Liver (tissue), 9 donors: ENCODE data around the gene BEST3. TPM values are rescaled to one million over a fixed set of nuclear protein-coding genes. Genes with fewer than 3 reads are reported as not detected.
A peak's percentile ranks its signal among the peaks of the same experiment; 100 is the strongest.

Source experiments
- DNase-seq: peaks from one replicate; pipeline ENCODE4 v3.0.0-alpha.2; 2017; ENCODE audit warnings: low spot score
- H3K27ac ChIP-seq, 2 donors: one replicate each; pipeline ENCODE4 v1.7.0; 2013; ENCODE audit warnings: inconsistent platforms in 2 of 2, low read length in 2 of 2, control low read depth in 1 of 2, low read depth in 1 of 2, mild to moderate bottlenecking in 1 of 2
- H3K27me3 ChIP-seq, 4 donors: one replicate each; pipeline versions ENCODE4 v1.6.1 to v1.7.0; 2013; ENCODE audit warnings: low read length in 3 of 4, inconsistent platforms in 1 of 4, mild to moderate bottlenecking in 1 of 4, moderate library complexity in 1 of 4; ENCODE audit not compliant: control insufficient read depth in 4 of 4, insufficient read depth in 4 of 4
- H3K36me3 ChIP-seq, 4 donors: one replicate each; pipeline versions ENCODE4 v1.6.1 to v1.7.0; 2013; ENCODE audit warnings: low read length in 3 of 4, mild to moderate bottlenecking in 3 of 4, low read depth in 1 of 4, moderate library complexity in 1 of 4; ENCODE audit not compliant: control insufficient read depth in 4 of 4, insufficient read depth in 3 of 4
- H3K4me1 ChIP-seq, 4 donors: one replicate each; pipeline versions ENCODE4 v1.6.1 to v1.7.0; 2013; ENCODE audit warnings: low read length in 3 of 4, mild to moderate bottlenecking in 3 of 4, moderate library complexity in 1 of 4; ENCODE audit not compliant: control insufficient read depth in 4 of 4, insufficient read depth in 4 of 4
- H3K4me3 ChIP-seq, 3 donors: one replicate each; pipeline versions ENCODE4 v1.6.1 to v1.7.0; 2013; ENCODE audit warnings: low read length in 3 of 3, control low read depth in 1 of 3, low read depth in 1 of 3, mild to moderate bottlenecking in 1 of 3
- H3K9ac ChIP-seq, 2 donors: one replicate each; pipeline ENCODE4 v1.7.0; 2013; ENCODE audit warnings: low read length in 2 of 2, mild to moderate bottlenecking in 2 of 2, moderate library complexity in 2 of 2, control low read depth in 1 of 2, low read depth in 1 of 2
- H3K9me3 ChIP-seq, 4 donors: one replicate each; pipeline versions ENCODE4 v1.6.1 to v1.7.0; 2013; ENCODE audit warnings: low read length in 3 of 4; ENCODE audit not compliant: control insufficient read depth in 4 of 4
- ATF3 ChIP-seq: IDR thresholded peaks from 2 replicates; pipeline ENCODE4 v1.6.1; 2016; ENCODE audit warnings: antibody characterized with exemption
- CTCF ChIP-seq: fragments of 150-350 bp; IDR thresholded peaks from 2 replicates; pipeline ENCODE4 v1.5.1; 2017; ENCODE audit warnings: improper control_type of control experiment, low read depth, low read length; ENCODE audit not compliant: missing input control
- EGR1 ChIP-seq, 2 donors: IDR thresholded peaks; 2 replicates each; pipeline ENCODE4 v1.6.1; 2016 to 2018; ENCODE audit warnings: antibody characterized with exemption in 2 of 2, low read depth in 2 of 2
- GABPA ChIP-seq, 2 donors: IDR thresholded peaks in 1 of 2; conservative IDR thresholded peaks in 1 of 2; 2 replicates each; pipeline ENCODE4 v1.6.1; 2016; ENCODE audit warnings: antibody characterized with exemption in 2 of 2, mild to moderate bottlenecking in 1 of 2, moderate library complexity in 1 of 2
- JUND ChIP-seq, 2 donors: IDR thresholded peaks; 2 replicates each; pipeline ENCODE4 v1.6.1; 2016; ENCODE audit warnings: antibody characterized with exemption in 2 of 2
- MAX ChIP-seq: IDR thresholded peaks from 2 replicates; pipeline ENCODE4 v1.6.1; 2016; ENCODE audit warnings: antibody characterized with exemption
- NR2F2 ChIP-seq: IDR thresholded peaks from 2 replicates; pipeline ENCODE4 v1.6.1; 2016; ENCODE audit warnings: antibody characterized with exemption
- RAD21 ChIP-seq, 2 donors: IDR thresholded peaks; 2 replicates each; pipeline ENCODE4 v1.6.1; 2016; ENCODE audit warnings: antibody characterized with exemption in 2 of 2, mild to moderate bottlenecking in 2 of 2
- REST ChIP-seq: IDR thresholded peaks from 2 replicates; pipeline ENCODE4 v1.6.1; 2016; ENCODE audit warnings: antibody characterized with exemption, mild to moderate bottlenecking
- RXRA ChIP-seq, 2 donors: IDR thresholded peaks; 2 replicates each; pipeline ENCODE4 v1.6.1; 2017 to 2018; ENCODE audit warnings: antibody characterized with exemption in 2 of 2, mild to moderate bottlenecking in 1 of 2
- YY1 ChIP-seq: IDR thresholded peaks from 2 replicates; pipeline ENCODE4 v1.6.1; 2016; ENCODE audit warnings: antibody characterized with exemption, mild to moderate bottlenecking
- ZBTB33 ChIP-seq: IDR thresholded peaks from 2 replicates; pipeline ENCODE4 v1.6.1; 2016; ENCODE audit warnings: antibody characterized with exemption
- WGBS: extraction: QIAGEN DNeasy Blood & Tissue Kit; methylation state at CpG from one replicate; pipeline ENCODE4 v1.1.7; 2013; 5-methylcytosine and 5-hydroxymethylcytosine counted together
- polyA plus RNA-seq, 2 donors: library from polyadenylated mRNA; stranded (reverse) in 1 of 2; unstranded in 1 of 2; fragments of 200-250 nt in 1 of 2; fragments of >200 nt in 1 of 2; fragmentation: Nextera tagmentation in 1 of 2; extraction: Ambion mirVana in 1 of 2; gene quantifications; one replicate each; pipeline versions ENCODE4 v1.2.1 to v1.2.3, GENCODE V29; 2013 to 2015
- total RNA-seq, 2 donors: library from RNA; depleted of rRNA; stranded (reverse); fragments of >200 nt; gene quantifications; one replicate each; pipeline ENCODE4 v1.2.3, GENCODE V29; 2014
- donor health status: healthy.
- donor health status: healthy.
- donor health status: healthy.
- donor health status: healthy.
- donor health status: healthy.

The BEST3 gene
- total and polyA plus RNA-seq, 4 donors, result 0.89 TPM; not detected in 3

- H3K27me3 ChIP-seq, result no peaks in the 10 kb centered on the region
Measured at GRCh38 chr12:69689638-69690037, 9.5 kb downstream of the BEST3 start.

GRCh38 chr12:69688471-69689427 lies 10.4 kb downstream of the BEST3 start:
- Histone ChIP-seq H3K36me3 (no peaks in the 10 kb centered on the region), H3K27ac (no peak overlapping the region), H3K9me3 (no peaks in the 10 kb centered on the region), H3K4me1 (peaks cover 0 to 1% (median 0%) of the 10 kb centered on the region in 4 donors), H3K27me3 (no peaks in the 10 kb centered on the region), H3K4me3 (no peak overlapping the region), H3K9ac (no peak overlapping the region)
- WGBS, result 64% methylated on average over 14 of the region's 14 CpGs
- TF ChIP-seq NR2F2, result no peak
- no peak for TF ChIP-seq MAX
- TF ChIP-seq GABPA (IDR thresholded peaks at IDR 0.05 in 1 of 2, conservative IDR thresholded peaks at IDR 0.05 in 1 of 2), result no peak
- peak; percentile 10 to 41 for TF ChIP-seq JUND (IDR thresholded peaks at IDR 0.05)
- no peak for TF ChIP-seq EGR1 (IDR thresholded peaks at IDR 0.05; ENCODE audit: low read depth in 2 of 2)
- no peak for DNase-seq

More at GRCh38 chr12:69689638-69690037, 9.5 kb downstream of the BEST3 start:
- no peak overlapping the region for H3K4me3 ChIP-seq
- no peak overlapping the region for H3K27ac ChIP-seq
- peaks cover 0 to 7% (median 5%) of the 10 kb centered on the region in 4 donors for H3K4me1 ChIP-seq
- H3K9me3 ChIP-seq, result no peaks in the 10 kb centered on the region
- TF ChIP-seq YY1, result no peak
- no peak for TF ChIP-seq ZBTB33
- TF ChIP-seq CTCF, result no peak
- no peak for TF ChIP-seq ATF3
- TF ChIP-seq NR2F2, result no peak
- TF ChIP-seq RXRA (IDR thresholded peaks at IDR 0.05), result no peak
- TF ChIP-seq RAD21 (IDR thresholded peaks at IDR 0.05), result no peak
- no peak for TF ChIP-seq GABPA (IDR thresholded peaks at IDR 0.05 in 1 of 2, conservative IDR thresholded peaks at IDR 0.05 in 1 of 2)
- H3K9ac ChIP-seq, result no peak overlapping the region
- 83% methylated on average over 2 of the region's 2 CpGs for WGBS
- H3K36me3 ChIP-seq, result no peaks in the 10 kb centered on the region
- no peak for DNase-seq

GRCh38 chr12:69688021-69688420 lies 11.1 kb downstream of the BEST3 start:
- Histone ChIP-seq H3K9ac (no peak overlapping the region), H3K9me3 (no peaks in the 10 kb centered on the region), H3K27ac (no peak overlapping the region), H3K4me3 (no peak overlapping the region), H3K27me3 (no peaks in the 10 kb centered on the region), H3K4me1 (no peaks in the 10 kb centered on the region), H3K36me3 (no peaks in the 10 kb centered on the region)
- DNase-seq, result no peak
- 84% methylated on average over 1 of the region's 1 CpG for WGBS
- TF ChIP-seq ZBTB33, result no peak
- no peak for TF ChIP-seq GABPA (IDR thresholded peaks at IDR 0.05 in 1 of 2, conservative IDR thresholded peaks at IDR 0.05 in 1 of 2)
- no peak for TF ChIP-seq JUND (IDR thresholded peaks at IDR 0.05)
- no peak for TF ChIP-seq ATF3
- no peak for TF ChIP-seq YY1
- no peak for TF ChIP-seq REST
- TF ChIP-seq MAX, result no peak
- TF ChIP-seq NR2F2, result no peak
